Measurements from ENCODE around the gene RNF39. TPM values are rescaled to one million over a fixed set of nuclear protein-coding genes. Genes with fewer than 3 reads are reported as not detected.

Gene RNF39
- total RNA-seq, 1 donor from 2014 or later: not detected

Other genes with a start within 250 kb of the RNF39 start
- gene HLA-G, start 247.9 kb downstream of the RNF39 start, total RNA-seq: not detected in 2 replicates
- 595 and 927 TPM in 2 replicates for gene HLA-A, start 133.2 kb downstream of the RNF39 start, total RNA-seq
- 14.8 and 39.1 TPM in 2 replicates for gene POLR1H, start 14.5 kb downstream of the RNF39 start, total RNA-seq
- 14.0 and 15.0 TPM in 2 replicates for gene PPP1R11, start 8.6 kb downstream of the RNF39 start, total RNA-seq
- gene TRIM31, start 37.3 kb upstream of the RNF39 start, total RNA-seq: not detected in 2 replicates
- gene TRIM40, start 60.4 kb upstream of the RNF39 start, total RNA-seq: not detected in 2 replicates
- gene TRIM10, start 85.4 kb upstream of the RNF39 start, total RNA-seq: not detected in 2 replicates
- gene TRIM15, start 87.8 kb upstream of the RNF39 start, total RNA-seq: not detected in 2 replicates
- gene TRIM26, start 137.6 kb upstream of the RNF39 start, total RNA-seq: 29.3 and 39.0 TPM in 2 replicates